Activated T-helper 2 cell treated with anti-CD3 and anti-CD28 coated beads, Interferon-gamma antibody, Interleukin-2, Interleukin-4, amounts not matched to agents 10 μg/mL and 5 μg/mL and 100 μg/mL, durations not matched to agents 14 hours and 24 hours and 36 hours (primary cell): ENCODE results near the gene RASSF5. TPM values are rescaled to one million over a fixed set of nuclear protein-coding genes. Genes with fewer than 3 reads are reported as not detected.

Experiments
- DNase-seq: peaks from one replicate; pipeline ENCODE4 v3.0.0; 2021; ENCODE audit warnings: low spot score
- H3K27ac Mint-ChIP-seq: one replicate; pipeline ENCODE4 v1.8.0; 2021; ENCODE audit warnings: mixed read lengths
- H3K27me3 Mint-ChIP-seq: one replicate; pipeline ENCODE4 v1.8.0; 2021; ENCODE audit warnings: low read depth, mixed read lengths
- H3K36me3 Mint-ChIP-seq: one replicate; pipeline ENCODE4 v1.8.0; 2021; ENCODE audit warnings: low read depth, mixed read lengths
- H3K4me1 Mint-ChIP-seq: one replicate; pipeline ENCODE4 v1.8.0; 2021; ENCODE audit warnings: low read depth, mixed read lengths
- H3K4me3 Mint-ChIP-seq: one replicate; pipeline ENCODE4 v1.8.0; 2021; ENCODE audit warnings: low read depth, mild to moderate bottlenecking, moderate library complexity, mixed read lengths
- H3K9me3 Mint-ChIP-seq: one replicate; pipeline ENCODE4 v1.8.0; 2021; ENCODE audit warnings: mixed read lengths
- intact Hi-C: fragments of 100-400 bp; cut with micrococcal nuclease; formaldehyde crosslinking; loops from one replicate; pipeline ENCODE4 v1.15.1; 2023
- total RNA-seq: library from RNA; stranded (reverse); gene quantifications from 2 replicates; pipeline ENCODE4 v1.2.3, GENCODE V29; 2022

RASSF5 gene
- total RNA-seq, 1 donor from 2014 or later = 182 TPM

- H3K36me3 Mint-ChIP-seq = peaks cover 33% of the 10 kb centered on the region
- no peaks in the 10 kb centered on the region for H3K27me3 Mint-ChIP-seq
- H3K27ac Mint-ChIP-seq = peak overlapping the region; percentile 94
- no peaks in the 10 kb centered on the region for H3K9me3 Mint-ChIP-seq
- DNase-seq = no peak
- H3K4me1 Mint-ChIP-seq = peaks cover 81% of the 10 kb centered on the region
- H3K4me3 Mint-ChIP-seq = peak overlapping the region; percentile 94
- intact Hi-C loops = loop anchor here (5.0 kb wide), 1 partner anchor 38 kb away; the partner anchor contains the start of gene RASSF5
These were observed 37.9 kb upstream of the RASSF5 start for GRCh38 chr1:206469411-206469932.

- Mint-ChIP-seq H3K27ac (peak within 1 kb of the TSS; percentile 94), H3K27me3 (no peaks in the 10 kb centered on the region), H3K9me3 (no peaks in the 10 kb centered on the region), H3K36me3 (peaks cover 33% of the 10 kb centered on the region), H3K4me1 (peaks cover 80% of the 10 kb centered on the region), H3K4me3 (peak within 1 kb of the TSS; percentile 94)
- DNase-seq = peak; percentile 53
- intact Hi-C loops = loop anchor here (5.0 to 10.0 kb wide), 2 partner anchors 37 to 335 kb away; partner anchors contain the start of gene RASSF5
These were observed 37.2 kb upstream of the RASSF5 start, which contains the start of gene IKBKE for GRCh38 chr1:206469933-206470691. TSS of gene IKBKE (plus strand) at chr1:206470476. CDS start at chr1:206473228, 2,752 bp downstream.

- Mint-ChIP-seq H3K27ac (peak overlapping the region; percentile 94), H3K4me1 (peaks cover 80% of the 10 kb centered on the region), H3K36me3 (peaks cover 41% of the 10 kb centered on the region), H3K9me3 (no peaks in the 10 kb centered on the region), H3K27me3 (no peaks in the 10 kb centered on the region), H3K4me3 (peak overlapping the region; percentile 94)
- intact Hi-C loops = loop anchor here (10.0 kb wide), 1 partner anchor 334 kb away; no protein-coding TSS in a partner anchor
- DNase-seq = peak; percentile 44
These were observed 36.5 kb upstream of the RASSF5 start for GRCh38 chr1:206470692-206471414.

GRCh38 chr1:206471415-206471801 lies 35.9 kb upstream of the RASSF5 start:
- H3K27me3 Mint-ChIP-seq = no peaks in the 10 kb centered on the region
- H3K9me3 Mint-ChIP-seq = no peaks in the 10 kb centered on the region
- peak overlapping the region; percentile 94 for H3K27ac Mint-ChIP-seq
- H3K36me3 Mint-ChIP-seq = peaks cover 44% of the 10 kb centered on the region
- H3K4me3 Mint-ChIP-seq = peak overlapping the region; percentile 94
- intact Hi-C loops = loop anchor here (10.0 kb wide), 1 partner anchor 333 kb away; no protein-coding TSS in a partner anchor
- H3K4me1 Mint-ChIP-seq = peaks cover 77% of the 10 kb centered on the region
- DNase-seq = no peak

- H3K4me3 Mint-ChIP-seq = peak overlapping the region; percentile 94
- intact Hi-C loops = loop anchor here (10.0 kb wide), 1 partner anchor 333 kb away; no protein-coding TSS in a partner anchor
- H3K27me3 Mint-ChIP-seq = no peaks in the 10 kb centered on the region
- H3K36me3 Mint-ChIP-seq = peaks cover 50% of the 10 kb centered on the region
- DNase-seq = no peak
- H3K9me3 Mint-ChIP-seq = no peaks in the 10 kb centered on the region
- H3K27ac Mint-ChIP-seq = peak overlapping the region; percentile 94
- H3K4me1 Mint-ChIP-seq = peaks cover 71% of the 10 kb centered on the region
These were observed 35.3 kb upstream of the RASSF5 start for GRCh38 chr1:206472024-206472423.

GRCh38 chr1:206472454-206472853 lies 34.9 kb upstream of the RASSF5 start:
- DNase-seq = no peak

GRCh38 chr1:206472886-206473285 lies 34.4 kb upstream of the RASSF5 start:
- intact Hi-C loops = loop anchor here (10.0 kb wide), 1 partner anchor 332 kb away; no protein-coding TSS in a partner anchor
- no peaks in the 10 kb centered on the region for H3K9me3 Mint-ChIP-seq
- peaks cover 56% of the 10 kb centered on the region for H3K36me3 Mint-ChIP-seq
- peaks cover 62% of the 10 kb centered on the region for H3K4me1 Mint-ChIP-seq
- peak overlapping the region; percentile 94 for H3K4me3 Mint-ChIP-seq
- no peaks in the 10 kb centered on the region for H3K27me3 Mint-ChIP-seq
- DNase-seq = no peak
- peak overlapping the region; percentile 94 for H3K27ac Mint-ChIP-seq

More at GRCh38 chr1:206472454-206472853, 34.9 kb upstream of the RASSF5 start:
- H3K9me3 Mint-ChIP-seq = no peaks in the 10 kb centered on the region
- peaks cover 66% of the 10 kb centered on the region for H3K4me1 Mint-ChIP-seq
- intact Hi-C loops = loop anchor here (10.0 kb wide), 1 partner anchor 332 kb away; no protein-coding TSS in a partner anchor
- peak overlapping the region; percentile 94 for H3K4me3 Mint-ChIP-seq
- H3K27me3 Mint-ChIP-seq = no peaks in the 10 kb centered on the region
- peaks cover 54% of the 10 kb centered on the region for H3K36me3 Mint-ChIP-seq
- H3K27ac Mint-ChIP-seq = peak overlapping the region; percentile 94

GRCh38 chr1:206476058-206476457 lies 31.3 kb upstream of the RASSF5 start:
- H3K27ac Mint-ChIP-seq = peak overlapping the region; percentile 40
- no peaks in the 10 kb centered on the region for H3K27me3 Mint-ChIP-seq
- intact Hi-C loops = loop anchor here (5.0 to 10.0 kb wide), 2 partner anchors 106 to 329 kb away; no protein-coding TSS in a partner anchor
- no peaks in the 10 kb centered on the region for H3K9me3 Mint-ChIP-seq
- DNase-seq = no peak
- H3K4me3 Mint-ChIP-seq = no peak overlapping the region
- peaks cover 82% of the 10 kb centered on the region for H3K36me3 Mint-ChIP-seq
- peaks cover 44% of the 10 kb centered on the region for H3K4me1 Mint-ChIP-seq

- Mint-ChIP-seq H3K4me1 (peaks cover 42% of the 10 kb centered on the region), H3K36me3 (peaks cover 82% of the 10 kb centered on the region), H3K27me3 (no peaks in the 10 kb centered on the region), H3K9me3 (no peaks in the 10 kb centered on the region), H3K4me3 (no peak overlapping the region), H3K27ac (peak overlapping the region; percentile 38)
- DNase-seq = no peak
- intact Hi-C loops = loop anchor here (5.0 to 10.0 kb wide), 2 partner anchors 106 to 328 kb away; no protein-coding TSS in a partner anchor
These were observed 30.7 kb upstream of the RASSF5 start for GRCh38 chr1:206476591-206476990.

- no peaks in the 10 kb centered on the region for H3K9me3 Mint-ChIP-seq
- intact Hi-C loops = loop anchor here (5.0 to 10.0 kb wide), 2 partner anchors 105 to 328 kb away; no protein-coding TSS in a partner anchor
- H3K27ac Mint-ChIP-seq = no peak overlapping the region
- no peak overlapping the region for H3K4me3 Mint-ChIP-seq
- H3K36me3 Mint-ChIP-seq = peaks cover 81% of the 10 kb centered on the region
- H3K4me1 Mint-ChIP-seq = peaks cover 36% of the 10 kb centered on the region
- no peak for DNase-seq
- H3K27me3 Mint-ChIP-seq = no peaks in the 10 kb centered on the region
These were observed 30.2 kb upstream of the RASSF5 start for GRCh38 chr1:206477110-206477509.

- no peak overlapping the region for H3K4me3 Mint-ChIP-seq
- intact Hi-C loops = loop anchor here (5.0 to 10.0 kb wide), 2 partner anchors 105 to 327 kb away; no protein-coding TSS in a partner anchor
- no peaks in the 10 kb centered on the region for H3K27me3 Mint-ChIP-seq
- peaks cover 83% of the 10 kb centered on the region for H3K36me3 Mint-ChIP-seq
- H3K9me3 Mint-ChIP-seq = no peaks in the 10 kb centered on the region
- peaks cover 30% of the 10 kb centered on the region for H3K4me1 Mint-ChIP-seq
- no peak for DNase-seq
- no peak overlapping the region for H3K27ac Mint-ChIP-seq
These were observed 29.6 kb upstream of the RASSF5 start for GRCh38 chr1:206477581-206478380.
